Activated T-cell treated with anti-CD3 and anti-CD28 coated beads for 4 hours (primary cell): ENCODE measurements around the gene PAX3.

ENCODE experiments used
- DNase-seq: peaks from one replicate; pipeline ENCODE4 v3.0.0-alpha.2; 2020

PAX3 gene

DNA sequence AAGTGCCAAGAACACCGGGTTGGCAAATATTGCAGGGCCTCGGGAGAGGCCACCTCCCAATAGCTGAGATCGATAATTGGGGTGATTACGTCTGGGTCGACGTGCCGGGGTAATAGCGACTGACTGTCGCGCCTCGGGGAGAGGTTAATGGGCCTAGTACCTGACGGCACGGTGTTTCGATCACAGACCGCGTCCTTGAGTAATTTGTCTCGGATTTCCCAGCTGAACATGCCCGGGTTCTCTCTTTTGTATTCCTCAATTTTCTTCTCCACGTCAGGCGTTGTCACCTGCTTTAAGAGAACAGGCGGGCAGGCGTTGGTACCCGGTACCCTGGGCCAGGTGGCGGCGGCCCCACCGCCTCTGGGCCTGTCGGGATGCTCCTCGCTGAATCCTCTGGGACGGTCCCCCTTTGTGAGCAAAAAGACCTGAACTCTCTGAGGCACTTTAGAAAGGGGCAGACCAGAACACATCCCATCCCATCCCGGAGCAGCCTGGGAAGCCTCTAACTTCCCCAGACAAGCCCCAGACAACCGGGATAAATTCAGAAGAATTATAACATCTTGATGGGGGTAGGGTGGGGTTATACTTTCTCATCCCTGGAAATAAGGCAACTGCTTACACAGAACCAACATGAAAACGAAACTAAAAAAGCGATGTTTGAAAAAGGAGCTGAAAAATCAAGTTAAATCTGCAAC is 3.3 kb downstream of the PAX3 start:
- DNase-seq = no peak

DNA sequence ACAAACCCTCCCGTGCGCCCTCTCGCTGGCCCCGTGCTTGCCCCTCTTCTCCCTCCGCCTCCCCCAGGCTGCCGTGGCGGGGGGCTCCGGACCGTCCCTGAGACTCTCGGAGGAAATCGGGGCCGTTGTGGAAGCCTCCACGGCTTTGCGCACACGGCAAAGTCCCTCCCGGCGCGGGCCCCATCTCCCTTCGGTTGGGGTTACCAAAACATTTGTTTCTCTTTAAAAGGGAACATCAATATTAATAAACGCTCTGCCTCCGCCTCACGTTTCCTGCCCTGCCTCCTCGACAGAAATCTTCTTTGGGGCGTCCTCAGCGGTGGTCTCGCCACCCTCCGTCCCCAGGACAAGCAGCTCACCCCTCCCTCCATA is 3.8 kb downstream of the PAX3 start:
- DNase-seq = no peak

DNA sequence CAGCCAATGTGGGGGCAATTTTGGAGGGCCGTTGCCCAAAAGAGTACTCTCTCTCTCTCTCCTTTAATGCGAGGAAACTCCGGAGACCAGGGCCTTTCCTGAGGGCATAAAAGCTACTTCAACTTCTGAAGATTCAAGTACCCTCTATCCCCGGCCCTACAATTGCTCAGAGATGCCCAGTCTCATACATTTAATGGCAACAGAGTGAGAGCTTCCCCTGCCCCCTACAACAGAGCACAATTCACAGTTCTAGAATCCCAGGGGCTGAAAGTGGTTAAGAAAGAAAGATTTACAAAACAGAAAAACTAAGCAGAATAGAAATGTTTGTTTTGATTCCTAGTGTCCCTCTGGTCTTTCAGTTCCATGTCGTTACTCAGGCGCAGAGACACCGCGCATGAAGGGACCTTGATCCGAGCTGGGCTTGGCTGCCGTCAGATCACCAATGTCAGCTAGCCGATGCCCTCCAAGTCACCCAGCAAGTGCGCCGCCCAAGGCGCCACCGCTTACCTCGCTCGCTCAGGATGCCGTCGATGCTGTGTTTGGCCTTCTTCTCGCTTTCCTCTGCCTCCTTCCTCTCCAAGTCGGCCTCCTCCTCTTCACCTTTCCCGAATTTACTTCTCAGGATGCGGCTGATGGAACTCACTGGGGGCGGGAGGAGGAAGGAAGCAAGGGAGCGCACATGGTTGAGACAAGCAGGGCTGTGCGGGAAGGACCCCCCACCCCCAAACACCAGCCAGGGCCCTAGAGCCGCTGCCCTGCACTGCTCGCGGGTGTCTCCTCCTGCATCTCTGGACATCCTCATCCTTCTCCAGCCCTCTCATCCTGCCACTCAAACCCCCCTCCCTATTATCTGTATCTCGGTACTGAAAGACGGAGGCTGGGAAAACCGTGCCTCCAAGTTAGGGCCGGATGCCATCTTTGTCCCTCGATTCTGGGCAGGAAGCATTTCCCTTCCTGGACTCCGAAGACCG is 4.9 kb downstream of the PAX3 start:
- DNase-seq = no peak

DNA sequence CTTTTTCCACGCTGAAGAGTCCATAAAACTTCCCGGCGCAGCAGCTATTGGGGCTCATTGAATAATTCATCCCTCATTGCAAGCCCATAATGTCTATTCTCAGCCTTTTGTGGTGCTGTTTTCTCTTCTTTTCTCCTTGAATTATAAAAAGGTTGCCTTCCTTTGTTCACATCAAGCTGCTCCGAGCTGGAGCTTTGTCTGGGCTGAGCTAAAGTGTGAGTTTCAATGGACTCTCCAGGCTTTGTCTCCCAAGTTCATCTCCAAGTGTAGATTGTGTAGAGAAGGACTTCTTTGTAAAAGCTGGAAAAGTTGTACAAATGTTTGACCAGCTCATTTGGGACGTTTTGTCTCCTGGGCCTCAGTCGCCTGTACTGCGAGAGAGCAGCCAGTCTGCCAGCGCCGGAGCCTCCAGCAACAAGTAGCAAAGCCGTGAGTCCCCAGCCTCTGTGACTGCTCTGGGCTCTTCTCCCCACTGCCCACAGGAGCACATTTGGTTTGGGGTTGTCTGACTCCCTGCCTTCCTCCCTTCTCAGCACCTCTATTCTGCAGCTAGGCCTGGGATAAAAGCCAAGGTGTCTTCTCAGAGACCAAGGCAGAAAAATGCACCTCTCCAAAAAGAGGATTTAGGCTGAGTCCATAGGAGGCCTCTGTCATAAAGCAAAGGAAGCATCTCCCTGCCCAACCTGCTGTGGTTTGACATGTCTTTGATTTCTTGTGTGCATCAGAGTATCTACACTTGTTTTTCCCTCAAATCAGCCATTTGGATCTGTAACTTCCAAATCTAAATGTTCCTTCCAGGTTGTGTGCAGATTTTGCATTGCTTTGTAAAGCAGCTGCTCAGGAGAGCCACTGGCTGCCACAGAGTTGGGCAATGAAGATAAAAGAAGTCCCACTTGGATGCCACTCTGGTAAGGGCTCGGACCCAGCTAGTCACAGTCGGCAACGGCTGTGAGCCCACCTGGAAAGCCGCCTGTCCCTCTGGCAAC is 6.4 kb downstream of the PAX3 start:
- no peak for DNase-seq

DNA sequence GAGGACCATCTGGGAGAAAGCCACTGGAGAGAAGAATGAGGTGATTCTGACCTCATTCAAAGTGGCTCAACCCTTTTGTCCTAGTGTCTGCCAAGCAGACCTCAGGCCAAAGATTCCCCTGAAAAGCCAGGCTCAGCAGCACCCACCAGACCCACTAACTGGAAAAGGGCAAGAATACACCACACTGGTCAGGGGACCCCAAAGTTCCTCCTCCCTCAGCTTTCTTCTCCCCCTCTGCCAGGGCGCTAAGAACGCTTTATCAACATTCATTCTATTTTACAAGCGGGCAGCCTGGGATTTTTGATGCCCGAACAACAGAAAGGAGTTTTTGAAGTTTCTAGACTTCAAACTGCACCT is 7.3 kb downstream of the PAX3 start:
- DNase-seq = no peak

DNA sequence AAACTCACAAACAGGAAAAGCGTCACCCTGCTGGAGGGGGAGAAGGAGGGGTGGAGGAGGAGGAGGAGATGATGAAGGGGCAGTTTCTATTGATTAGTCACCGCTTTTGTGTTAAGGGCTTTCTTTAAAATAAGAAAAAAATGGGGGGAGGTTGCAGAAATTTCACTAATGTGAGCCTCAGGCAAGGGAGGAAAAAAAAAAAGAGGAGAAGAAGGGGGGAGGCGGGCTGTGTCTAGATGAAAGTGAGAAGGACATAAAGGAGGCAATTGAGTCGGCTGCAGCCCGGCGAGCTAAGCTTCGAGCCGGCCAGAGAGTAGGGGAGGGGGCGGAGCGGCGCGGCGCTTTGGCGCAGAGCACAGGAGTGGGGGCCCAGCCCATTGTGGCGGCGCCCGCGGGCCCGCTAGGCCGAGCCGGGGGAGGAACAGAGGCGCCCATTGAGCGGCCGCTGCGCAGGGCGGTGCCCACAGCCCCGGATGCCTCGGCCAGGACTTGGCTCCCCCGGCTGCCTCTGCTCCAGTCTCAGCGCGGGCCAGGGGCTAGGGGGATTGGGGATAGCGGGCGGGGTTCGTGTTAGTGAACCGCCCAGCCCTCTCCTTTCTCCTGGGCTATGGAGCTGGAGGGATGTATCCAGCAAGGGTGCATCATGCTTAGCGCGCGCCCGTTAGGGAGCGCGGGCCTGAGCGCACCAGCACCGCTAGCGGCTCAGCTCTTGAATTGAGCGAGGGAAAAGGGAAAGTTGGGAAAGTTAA is 7.9 kb downstream of the PAX3 start:
- DNase-seq = no peak

DNA sequence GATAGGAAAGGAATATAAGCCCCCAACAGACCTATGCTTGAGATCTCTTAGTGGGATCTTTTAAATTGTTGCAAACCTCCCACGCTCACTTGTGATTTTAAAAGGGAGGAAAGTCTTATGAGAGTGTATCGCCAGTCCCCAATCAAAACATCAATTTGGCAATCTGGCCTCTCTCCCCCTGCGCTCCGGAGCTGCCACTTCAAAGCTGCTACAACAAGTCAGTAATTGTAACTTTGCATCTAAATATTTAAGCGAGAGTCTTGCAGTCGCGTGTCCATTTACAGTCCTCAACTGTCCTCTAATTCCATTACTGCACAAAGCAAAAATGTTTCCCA is 8.4 kb downstream of the PAX3 start:
- DNase-seq = no peak

DNA sequence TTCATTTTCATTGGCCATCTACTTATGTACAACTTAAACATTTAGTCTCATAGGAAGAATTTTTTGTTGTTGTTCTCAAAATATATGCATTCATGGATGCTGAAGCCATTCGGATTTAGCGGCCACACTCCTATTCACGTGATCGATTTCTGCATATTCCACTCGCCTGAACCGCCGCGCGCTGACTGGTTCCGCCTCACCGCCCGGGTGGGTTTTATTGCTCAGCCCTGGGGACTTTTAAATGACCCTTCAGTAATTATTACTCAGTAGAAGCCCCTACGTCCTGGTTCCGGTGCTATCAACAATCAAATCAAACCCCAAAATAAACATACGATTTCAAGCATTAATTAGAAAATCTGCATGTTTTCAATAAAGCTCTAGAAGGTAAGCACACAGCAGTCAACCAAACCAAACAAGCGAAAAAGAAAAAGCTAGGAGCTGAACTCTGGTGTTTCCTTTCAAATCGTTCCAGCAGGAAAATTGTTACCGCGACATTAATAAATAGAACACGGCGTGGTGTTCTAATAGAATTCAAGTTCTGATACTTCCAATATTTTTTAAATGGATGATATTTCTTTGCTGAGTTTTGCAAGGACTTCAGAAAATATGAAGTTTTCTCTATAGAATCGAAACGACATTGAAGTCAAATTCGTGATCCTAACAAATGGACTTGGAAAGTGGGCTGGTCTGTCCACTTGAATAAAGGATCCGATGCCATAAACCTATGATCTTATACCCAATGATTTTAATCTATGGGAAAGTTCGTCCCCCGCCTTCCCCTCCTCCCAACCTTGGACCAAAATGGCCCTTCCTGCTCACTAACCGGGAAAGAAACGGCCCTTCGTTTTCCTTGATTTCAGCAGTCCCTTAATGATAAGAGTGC is 9.3 kb downstream of the PAX3 start:
- DNase-seq = no peak

DNA sequence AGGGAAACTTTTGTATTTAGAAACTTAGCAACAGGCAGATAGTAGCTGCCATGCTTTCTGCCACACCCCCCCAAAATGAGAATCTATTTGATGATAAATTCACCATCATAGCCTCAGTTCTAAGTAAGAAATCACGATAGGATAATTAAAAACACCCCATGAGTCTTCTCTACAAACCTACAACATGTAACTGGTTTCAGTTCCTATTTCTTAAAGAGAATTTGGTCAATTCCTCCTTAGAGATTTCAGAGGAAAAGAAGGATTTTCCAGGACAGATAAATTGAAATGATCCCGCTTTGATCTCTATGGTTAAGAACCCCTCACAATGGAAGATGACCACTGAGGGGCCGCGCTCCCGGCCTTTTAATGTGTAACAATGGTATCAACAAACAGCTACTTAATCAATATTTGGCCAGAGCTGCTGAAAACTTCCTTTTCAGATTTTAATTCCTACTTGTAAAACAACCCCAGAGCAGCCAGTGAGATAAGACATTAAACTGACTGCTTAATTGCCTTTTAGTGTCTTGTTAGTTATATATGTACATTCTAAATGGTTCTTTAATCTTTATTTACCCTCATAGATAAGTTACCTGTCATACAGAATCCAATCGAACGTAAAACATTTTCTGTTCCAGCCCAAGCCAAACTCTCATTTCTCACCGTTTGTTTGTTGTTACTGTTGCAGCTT is 10.1 kb downstream of the PAX3 start:
- no peak for DNase-seq

DNA sequence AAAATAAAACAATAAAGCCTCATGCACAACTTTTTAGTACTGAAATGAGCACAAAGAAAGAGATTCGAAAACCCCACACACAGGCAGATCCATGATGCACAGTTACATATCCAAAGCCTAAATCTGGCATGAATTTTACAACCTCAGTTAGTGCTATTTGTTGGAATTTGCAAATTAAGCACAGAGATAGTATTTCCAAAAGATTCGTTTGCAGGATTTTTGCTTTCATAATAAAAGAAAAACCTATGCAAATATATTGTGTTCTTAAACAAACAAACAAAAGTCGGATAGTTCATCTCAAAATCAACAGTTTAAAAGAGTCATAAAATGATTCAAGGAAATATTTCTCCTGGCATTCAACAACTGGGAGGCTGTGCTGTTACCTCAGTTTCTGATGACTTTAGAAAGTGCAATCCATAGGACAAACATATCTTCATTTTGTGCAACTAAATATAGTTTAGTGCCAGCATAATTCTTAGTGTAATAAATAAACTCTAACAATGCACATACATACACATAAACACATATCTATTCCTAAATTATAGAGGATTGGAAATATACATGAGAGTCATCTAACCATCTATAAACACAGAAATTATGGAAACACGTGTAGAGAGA is 10.8 kb downstream of the PAX3 start:
- no peak for DNase-seq

DNA sequence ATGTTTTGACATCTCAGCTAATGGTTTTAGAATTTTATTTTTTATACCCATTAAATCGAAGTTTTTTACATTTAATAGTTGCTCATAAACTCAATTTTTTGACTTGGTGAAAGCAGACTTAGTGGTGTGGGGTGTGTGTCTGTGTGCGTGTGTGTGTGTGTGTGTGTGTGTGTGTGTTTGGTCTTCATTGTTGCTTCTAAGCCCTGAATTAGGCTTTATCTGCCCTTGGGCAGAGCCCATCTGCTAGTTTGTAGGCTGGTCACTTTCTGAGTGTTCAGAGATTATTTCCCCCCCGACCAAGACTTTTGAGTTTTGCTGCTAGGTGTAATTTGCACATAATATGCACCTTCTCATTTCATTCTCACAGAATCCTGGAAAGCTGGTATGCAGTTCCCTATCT is 14.3 kb downstream of the PAX3 start:
- no peak for DNase-seq

DNA sequence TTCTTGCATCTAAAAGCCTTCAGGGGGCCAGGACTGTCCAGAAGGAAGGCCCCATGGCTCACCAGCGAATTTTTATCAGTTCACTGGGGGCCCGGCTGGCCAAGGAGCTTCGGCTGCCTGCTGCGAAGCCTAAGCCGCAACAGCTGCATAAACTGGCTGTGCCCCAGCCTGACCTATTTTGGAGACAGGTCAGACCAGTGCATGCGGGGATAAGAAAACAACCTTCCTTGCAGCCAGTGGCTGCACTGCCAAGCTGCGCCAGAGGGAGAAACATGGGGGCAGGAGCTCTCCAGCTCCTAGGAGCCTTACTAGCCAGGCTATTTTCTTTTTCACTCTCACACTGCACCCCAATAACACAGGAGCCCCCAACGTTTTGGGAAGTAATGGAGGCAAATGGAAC is 15.2 kb downstream of the PAX3 start:
- no peak for DNase-seq

DNA sequence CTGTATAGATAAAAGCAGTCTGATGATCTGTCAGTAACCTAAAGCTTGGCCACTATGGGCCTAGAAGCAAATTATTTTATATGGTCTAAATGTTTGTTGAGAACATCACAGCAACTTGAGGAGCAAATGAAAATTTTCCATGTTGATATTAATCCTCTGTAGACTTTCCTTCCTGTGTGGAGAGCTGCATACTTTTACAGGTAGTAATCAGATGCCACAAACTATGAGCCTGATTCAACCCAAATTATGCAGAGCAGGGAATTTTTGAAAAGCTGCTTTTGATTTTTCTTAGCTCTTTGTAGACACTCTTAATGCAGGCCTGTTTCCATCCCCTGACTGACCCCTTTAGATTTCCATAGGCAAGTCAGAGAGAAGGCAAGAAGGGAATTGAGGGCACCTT is 17.3 kb downstream of the PAX3 start:
- DNase-seq = no peak

DNA sequence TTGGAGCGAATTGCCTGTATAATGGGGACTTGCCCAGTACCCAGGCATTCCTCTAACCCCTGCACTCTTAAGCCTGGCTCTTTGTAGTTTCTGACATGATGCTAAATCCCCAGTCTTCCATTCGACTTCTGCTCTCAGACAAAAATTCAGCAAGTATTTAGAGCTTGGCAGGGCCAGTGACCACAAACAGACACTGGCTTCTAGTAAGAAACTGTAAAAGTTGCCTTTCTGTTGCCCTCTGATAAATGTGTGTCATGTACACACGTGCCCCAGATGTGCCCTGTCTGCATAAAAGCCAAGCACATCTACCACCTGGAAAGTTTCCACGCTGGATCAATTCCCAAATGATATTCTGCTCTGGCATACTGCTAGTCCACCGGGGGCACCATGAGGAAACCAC is 18.0 kb downstream of the PAX3 start:
- DNase-seq = no peak

DNA sequence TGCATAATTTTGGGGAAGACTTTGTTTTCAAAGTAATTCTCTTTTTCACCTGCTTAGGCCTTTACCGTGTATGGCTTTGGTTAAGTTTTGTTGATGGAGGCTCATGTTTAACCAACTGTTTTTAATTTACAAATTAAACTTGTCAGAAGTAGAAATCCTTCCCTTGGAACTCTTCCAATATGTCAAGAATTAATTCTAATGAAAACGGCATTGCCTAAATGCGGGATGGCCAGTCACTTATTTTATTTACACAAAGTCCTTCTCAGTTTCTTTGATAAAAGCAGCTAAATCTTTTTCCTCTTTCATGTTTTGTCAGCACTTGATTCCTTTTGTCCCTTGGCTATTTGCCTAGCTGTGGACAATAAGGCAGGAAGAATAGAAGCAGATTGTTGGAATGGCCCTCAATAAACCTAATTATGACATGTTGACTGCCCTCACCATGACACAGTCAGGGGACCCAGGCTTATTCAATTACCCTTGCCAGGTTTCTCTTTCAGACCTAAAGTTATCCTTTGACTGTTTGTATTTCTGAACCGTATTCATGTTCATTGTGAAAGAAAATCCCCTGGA is 26.3 kb downstream of the PAX3 start:
- no peak for DNase-seq

DNA sequence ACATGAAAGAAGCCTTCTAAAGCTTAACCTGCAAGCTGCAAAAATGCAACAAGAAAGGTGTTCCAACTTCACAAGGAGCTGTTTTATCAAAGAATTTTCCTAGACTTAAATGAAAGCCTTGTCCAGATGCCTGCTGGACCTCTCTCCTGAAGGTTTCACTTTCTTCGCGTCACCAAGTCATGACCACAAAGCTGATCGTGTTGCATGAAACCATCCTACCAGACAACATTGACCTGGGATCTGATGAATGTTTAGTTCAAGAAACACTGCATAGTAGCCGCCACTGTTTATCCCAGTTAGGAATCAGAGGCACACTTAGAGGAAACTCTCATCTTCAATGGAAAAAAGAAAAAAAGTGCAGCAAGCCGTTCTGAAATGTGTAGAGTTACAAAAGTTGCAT is 26.9 kb downstream of the PAX3 start:
- no peak for DNase-seq

DNA sequence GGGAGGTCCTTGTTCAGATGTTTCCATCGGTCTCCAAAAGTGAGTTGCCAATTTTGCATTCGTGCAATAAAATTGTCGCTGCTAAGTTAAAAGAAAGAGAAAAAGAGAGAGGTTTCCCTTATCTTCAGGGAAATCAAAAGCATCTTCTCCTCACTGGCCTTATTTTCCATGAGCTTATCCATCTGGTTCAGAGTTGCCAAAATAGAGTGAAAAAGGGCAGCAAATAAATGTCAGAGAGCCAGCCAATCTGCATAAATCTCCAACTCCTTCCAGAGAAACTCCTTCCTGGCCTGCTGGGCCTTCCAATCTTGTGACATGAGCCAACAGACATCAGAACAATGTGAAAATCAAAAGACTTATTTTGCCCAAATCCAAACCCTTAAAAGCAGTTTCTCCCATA is 28.4 kb downstream of the PAX3 start:
- DNase-seq = no peak

DNA sequence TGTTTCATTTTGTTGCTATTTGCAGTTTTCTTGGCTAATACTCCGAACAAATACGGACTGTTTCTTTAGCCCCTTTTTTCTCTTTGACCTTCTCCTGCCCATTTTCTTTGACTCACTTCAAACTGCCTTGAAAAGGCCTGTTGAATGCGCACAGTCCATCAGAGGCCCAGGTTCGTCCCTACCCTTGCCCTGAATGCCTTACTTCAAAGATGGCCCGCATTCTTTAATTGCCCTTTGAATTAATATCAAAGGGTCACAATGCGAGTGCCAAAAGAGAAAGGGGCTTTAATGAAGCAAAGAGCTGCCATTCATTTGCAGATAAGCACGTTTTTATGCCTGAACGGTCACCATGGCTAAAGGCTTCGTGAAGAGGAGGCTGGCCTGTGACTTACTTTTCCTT is 29.7 kb downstream of the PAX3 start:
- no peak for DNase-seq

DNA sequence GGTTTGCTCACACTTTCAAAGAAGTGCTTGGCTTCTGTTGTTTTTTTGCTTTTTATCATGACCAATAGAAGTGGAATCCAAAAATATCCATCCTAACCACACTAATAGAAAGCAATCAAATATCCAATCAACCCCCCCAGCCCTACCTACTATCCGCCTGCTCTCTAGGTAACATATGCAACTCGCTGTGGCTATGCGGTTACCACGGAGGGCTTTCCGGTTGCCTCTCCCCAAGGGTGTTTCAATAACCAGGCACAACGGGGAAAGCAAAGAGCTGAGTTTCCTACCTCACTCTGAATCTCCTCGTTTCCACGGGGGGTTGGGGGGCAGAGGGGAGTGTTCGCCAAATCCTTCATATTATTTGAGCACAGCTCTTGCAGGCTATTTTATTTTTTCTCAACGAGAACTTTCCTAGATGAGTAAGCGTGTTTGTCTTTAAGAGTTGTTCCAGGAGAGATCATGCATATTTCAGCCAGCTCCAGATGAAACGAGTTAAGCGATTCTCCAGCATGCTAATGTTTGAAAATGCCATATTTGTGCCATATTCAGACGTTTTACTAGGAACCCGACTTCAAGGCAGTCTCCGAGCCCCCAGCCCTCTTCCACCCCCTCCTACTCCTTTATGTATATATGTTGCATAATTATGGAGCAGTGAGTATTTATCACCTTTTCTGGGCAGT is 30.3 kb downstream of the PAX3 start:
- no peak for DNase-seq
